K562 (cell line): ENCODE results near the gene DIPK1A. TPM values are rescaled to one million over a fixed set of nuclear protein-coding genes. Genes with fewer than 3 reads are reported as not detected.
A peak's percentile ranks its signal among the peaks of the same experiment; 100 is the strongest.

ENCODE experiments used
- ARID4B ChIP-seq: sonication (generic); formaldehyde crosslinking; IDR thresholded peaks from 2 replicates; pipeline ENCODE4 v1.8.0; 2022; ENCODE audit warnings: mild to moderate bottlenecking, missing genetic modification reagents
- FOXO4 ChIP-seq: fragments of 450-650 bp; formaldehyde crosslinking; IDR thresholded peaks from 2 replicates; pipeline ENCODE4 v1.4.0; 2020; ENCODE audit warnings: mild to moderate bottlenecking, moderate library complexity
- JUND ChIP-seq, 2 experiments: IDR thresholded peaks; 2 replicates in 1 of 2; 3 replicates in 1 of 2; pipeline ENCODE4 v1.6.1; 2011; ENCODE audit warnings: borderline replicate concordance in 2 of 2, low read depth in 2 of 2, low read length in 2 of 2, improper control_type of control experiment in 1 of 2, missing biosample characterization in 1 of 2, missing genetic modification characterization in 1 of 2, missing genetic modification reagents in 1 of 2
- KDM1A ChIP-seq, 2 experiments: fragments of 450-650 bp; IDR thresholded peaks; 2 replicates each; pipeline ENCODE4 v1.6.1; 2016; ENCODE audit warnings: mild to moderate bottlenecking in 2 of 2
- KHSRP ChIP-seq: fragments of 450-650 bp; IDR thresholded peaks from 2 replicates; pipeline ENCODE4 v1.6.1; 2017
- MTA1 ChIP-seq: fragments of 450-650 bp; IDR thresholded peaks from 2 replicates; pipeline ENCODE4 v1.6.1; 2017; ENCODE audit warnings: borderline replicate concordance
- NFIX ChIP-seq: fragments of 250-450 bp; sonication (Bioruptor Pico); IDR thresholded peaks from 2 replicates; pipeline ENCODE4 v1.4.0; 2020; ENCODE audit warnings: low read depth, mild to moderate bottlenecking, moderate library complexity
- NR3C1 ChIP-seq: sonication (generic); formaldehyde crosslinking; IDR thresholded peaks from 2 replicates; pipeline ENCODE4 v1.8.1; 2022; ENCODE audit warnings: missing genetic modification reagents
- PHB2 ChIP-seq: fragments of 450-650 bp; IDR thresholded peaks from 2 replicates; pipeline ENCODE4 v1.6.1; 2017; ENCODE audit warnings: low read depth
- RBBP5 ChIP-seq: fragments of 200-600 bp; sonication (generic); IDR thresholded peaks from 2 replicates; pipeline ENCODE4 v1.6.1; 2012; ENCODE audit warnings: borderline replicate concordance, mild to moderate bottlenecking, low read length, control low read depth, inconsistent platforms; ENCODE audit not compliant: insufficient read depth, poor library complexity, severe bottlenecking
- RBM17 ChIP-seq: fragments of 200-400 bp; formaldehyde crosslinking; IDR thresholded peaks from 2 replicates; pipeline ENCODE4 v1.6.1; 2017; ENCODE audit warnings: low read depth, mild to moderate bottlenecking, low read length, borderline replicate concordance
- SETDB1 ChIP-seq: IDR thresholded peaks from one replicate; pipeline ENCODE4 v1.6.1; 2012; ENCODE audit warnings: low read length, control low read depth, inconsistent platforms
- ZNF445 ChIP-seq: fragments of 250-450 bp; sonication (Bioruptor Pico); IDR thresholded peaks from 2 replicates; pipeline ENCODE4 v1.4.0; 2020; ENCODE audit warnings: low read depth, mild to moderate bottlenecking, moderate library complexity
- ZNF592 ChIP-seq: fragments of 450-650 bp; IDR thresholded peaks from 2 replicates; pipeline ENCODE4 v1.6.1; 2017; ENCODE audit warnings: antibody characterized with exemption, mild to moderate bottlenecking
- ZNF76 ChIP-seq: fragments of 250-450 bp; sonication (Bioruptor Pico); IDR thresholded peaks from 2 replicates; pipeline ENCODE4 v1.4.0; 2020; ENCODE audit warnings: mild to moderate bottlenecking, moderate library complexity, borderline replicate concordance
- polyA plus RNA-seq, 8 experiments: library from polyadenylated mRNA; depleted of rRNA in 4 of 8; stranded (reverse) in 5 of 8; unstranded in 3 of 8; fragments of >200 nt; fragmentation: Nextera tagmentation in 2 of 8; fragmentation: Illumina TruSeq in 1 of 8; extraction: Ambion mirVana in 2 of 8; extraction: Trizol in 1 of 8; gene quantifications; 2 replicates each; pipeline versions ENCODE4 v1.2.1 to v1.2.3, GENCODE V29; 2011 to 2014; ENCODE audit warnings: inconsistent platforms in 1 of 8, missing spikeins in 1 of 8
- total RNA-seq, 7 experiments: library from RNA; depleted of rRNA in 6 of 7; stranded (reverse); fragments of >200 nt in 6 of 7; fragmentation: Illumina TruSeq in 2 of 7; extraction: Trizol in 2 of 7; gene quantifications; 2 replicates each; pipeline versions ENCODE4 v1.2.1 to v1.2.3, GENCODE V29; 2011 to 2021; ENCODE audit warnings: low replicate concordance in 1 of 7
- TF ChIP-seq, protein P1 (sequence below): sonication (generic); formaldehyde crosslinking; IDR thresholded peaks from 2 replicates; pipeline ENCODE4 v1.9.0; 2022; ENCODE audit warnings: mild to moderate bottlenecking, missing genetic modification reagents

The DIPK1A gene
- total and polyA plus RNA-seq, 9 of the 15 experiments (the other 6 are each of a cell fraction or from before 2014, with no cell fraction given): 0.54 to 2.5 (median 1.3) TPM

DNA sequence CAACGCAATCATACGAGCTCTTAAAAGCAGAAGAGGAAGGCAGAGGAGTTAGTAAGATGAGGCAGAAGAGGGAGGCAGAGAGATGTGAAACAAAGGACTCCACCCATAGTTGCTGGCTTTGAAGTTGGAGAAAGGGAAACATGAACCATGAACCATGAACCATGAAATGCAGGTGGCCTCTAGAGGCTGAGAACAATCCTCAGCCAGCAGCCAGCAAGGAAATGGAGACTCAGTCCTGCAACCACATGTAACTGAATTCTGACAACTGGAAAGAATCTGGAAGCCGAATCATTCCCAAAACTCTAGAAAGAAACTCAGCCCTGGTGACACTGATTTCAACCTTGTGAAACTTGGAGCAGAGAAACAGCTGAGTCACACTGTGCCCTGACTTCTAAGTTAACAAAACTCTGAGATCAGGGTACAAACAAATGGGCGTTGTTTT lies 10.1 kb downstream of the DIPK1A start (continued):
- TF ChIP-seq FOXO4 (no peak), NFIX (CRISPR knock-in tag) (no peak), NR3C1 (no peak), MTA1 (no peak), RBBP5 (peak; percentile 52), KHSRP (no peak), ZNF76 (CRISPR knock-in tag) (no peak), ZNF445 (no peak), KDM1A (IDR thresholded peaks at IDR 0.05) (peak; percentile 69 to 72), JUND (IDR thresholded peaks at IDR 0.05; ENCODE audit: borderline replicate concordance, low read depth, low read length) (no peak), JUND (tag; IDR thresholded peaks at IDR 0.05; ENCODE audit: borderline replicate concordance, low read depth, low read length) (0 out of 3 replicates have a peak, but pooled peaks have one; percentile 14), ARID4B (CRISPR knock-in tag) (no peak), RBM17 (no peak), SETDB1 (no peak), ZNF592 (no peak), PHB2 (no peak)
- TF ChIP-seq, protein P1, sequence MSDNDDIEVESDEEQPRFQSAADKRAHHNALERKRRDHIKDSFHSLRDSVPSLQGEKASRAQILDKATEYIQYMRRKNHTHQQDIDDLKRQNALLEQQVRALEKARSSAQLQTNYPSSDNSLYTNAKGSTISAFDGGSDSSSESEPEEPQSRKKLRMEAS: no peak
